ENCODE measurements around the gene DIP2C. TPM values are rescaled to one million over a fixed set of nuclear protein-coding genes. Genes with fewer than 3 reads are reported as not detected.

Gene DIP2C
- total RNA-seq, 1 experiment from 2014 or later, result 11.4 TPM

DNA sequence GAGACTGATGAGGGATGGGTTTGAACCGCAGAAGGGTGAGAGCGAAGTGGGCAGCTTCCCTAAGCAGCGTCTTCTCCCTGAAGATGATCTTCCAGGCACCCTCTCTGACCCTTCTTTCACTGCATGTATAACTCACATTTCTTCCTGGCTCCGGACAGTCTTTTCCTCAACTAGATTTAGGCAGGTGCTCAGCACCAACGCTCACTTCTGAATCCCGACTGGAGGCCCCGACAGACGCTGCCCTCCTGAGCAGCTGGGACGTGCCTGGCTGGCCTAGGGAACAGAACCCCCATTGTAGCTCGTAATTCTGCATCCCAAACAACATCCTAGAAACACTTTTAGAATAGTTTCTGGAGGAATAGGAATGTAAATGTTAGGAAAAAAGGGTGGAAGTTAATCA is 206.6 kb downstream of the DIP2C start:
- Histone ChIP-seq H3K36me3 (ENCODE audit: control insufficient read depth, insufficient read depth, low read length) (no peaks in the 10 kb centered on the region), H3K4me3 (ENCODE audit: low read depth, low read length) (no peak overlapping the region), H3K9me3 (no peaks in the 10 kb centered on the region), H3K4me1 (no peaks in the 10 kb centered on the region), H3K27me3 (replicated peaks; ENCODE audit: control insufficient read depth, insufficient read depth, low read length) (no peaks in the 10 kb centered on the region)
- Mint-ChIP-seq H3K36me3 (ENCODE audit: insufficient read depth, unreplicated experiment) (peaks cover 11% of the 10 kb centered on the region), H3K27me3 (ENCODE audit: insufficient read depth, unreplicated experiment) (no peaks in the 10 kb centered on the region), H3K4me3 (ENCODE audit: unreplicated experiment) (no peak overlapping the region), H3K27ac (ENCODE audit: unreplicated experiment) (no peak overlapping the region), H3K9me3 (ENCODE audit: unreplicated experiment) (peaks cover 12% of the 10 kb centered on the region), H3K4me1 (ENCODE audit: low read depth, unreplicated experiment) (no peaks in the 10 kb centered on the region)
- CTCF ChIA-PET, result no interaction called here
- TF ChIP-seq, protein P1, sequence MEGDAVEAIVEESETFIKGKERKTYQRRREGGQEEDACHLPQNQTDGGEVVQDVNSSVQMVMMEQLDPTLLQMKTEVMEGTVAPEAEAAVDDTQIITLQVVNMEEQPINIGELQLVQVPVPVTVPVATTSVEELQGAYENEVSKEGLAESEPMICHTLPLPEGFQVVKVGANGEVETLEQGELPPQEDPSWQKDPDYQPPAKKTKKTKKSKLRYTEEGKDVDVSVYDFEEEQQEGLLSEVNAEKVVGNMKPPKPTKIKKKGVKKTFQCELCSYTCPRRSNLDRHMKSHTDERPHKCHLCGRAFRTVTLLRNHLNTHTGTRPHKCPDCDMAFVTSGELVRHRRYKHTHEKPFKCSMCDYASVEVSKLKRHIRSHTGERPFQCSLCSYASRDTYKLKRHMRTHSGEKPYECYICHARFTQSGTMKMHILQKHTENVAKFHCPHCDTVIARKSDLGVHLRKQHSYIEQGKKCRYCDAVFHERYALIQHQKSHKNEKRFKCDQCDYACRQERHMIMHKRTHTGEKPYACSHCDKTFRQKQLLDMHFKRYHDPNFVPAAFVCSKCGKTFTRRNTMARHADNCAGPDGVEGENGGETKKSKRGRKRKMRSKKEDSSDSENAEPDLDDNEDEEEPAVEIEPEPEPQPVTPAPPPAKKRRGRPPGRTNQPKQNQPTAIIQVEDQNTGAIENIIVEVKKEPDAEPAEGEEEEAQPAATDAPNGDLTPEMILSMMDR (IDR thresholded peaks at IDR 0.05; ENCODE audit: insufficient read depth in 1 of 2, low read depth in 1 of 2, low read length in 1 of 2, severe bottlenecking in 1 of 2, unreplicated experiment in 1 of 2), result no peak
- no TSS peak for BruUV-seq (replicated peaks)
- intact Hi-C loops (cut with micrococcal nuclease; ENCODE audit: unreplicated experiment), result no loop called here
- DNase-seq, result no peak
- POLR2A ChIA-PET, result no interaction called here

DNA sequence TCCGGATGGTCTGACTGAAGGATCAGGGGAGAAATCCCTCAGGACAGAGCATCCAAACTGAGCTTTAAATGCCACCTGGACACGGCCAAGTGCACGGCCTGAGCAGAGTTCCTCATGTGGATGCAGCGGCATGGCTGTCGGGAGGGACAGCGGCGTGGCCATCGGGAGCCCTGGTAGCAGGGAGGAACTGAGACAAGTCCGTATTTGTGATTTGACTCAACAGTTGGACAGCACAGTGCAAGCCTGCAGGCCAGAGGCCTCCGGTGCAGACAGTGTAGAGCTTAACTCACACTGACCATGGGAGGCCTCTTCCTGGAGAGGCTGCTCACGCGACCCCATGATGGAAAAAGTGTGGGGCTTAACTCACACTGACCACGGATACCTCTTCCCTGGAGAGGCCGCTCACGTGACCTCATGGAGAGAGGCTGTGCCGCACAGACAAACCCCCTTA is 207.4 kb downstream of the DIP2C start:
- H3K4me1 ChIP-seq, result no peaks in the 10 kb centered on the region
- H3K27ac Mint-ChIP-seq (ENCODE audit: unreplicated experiment), result no peak overlapping the region
- TF ChIP-seq, protein P1 (IDR thresholded peaks at IDR 0.05; ENCODE audit: insufficient read depth in 1 of 2, low read depth in 1 of 2, low read length in 1 of 2, severe bottlenecking in 1 of 2, unreplicated experiment in 1 of 2), result no peak
- intact Hi-C loops (cut with micrococcal nuclease; ENCODE audit: unreplicated experiment), result no loop called here
- BruUV-seq (replicated peaks), result no TSS peak
- no peaks in the 10 kb centered on the region for H3K27me3 ChIP-seq (replicated peaks; ENCODE audit: control insufficient read depth, insufficient read depth, low read length)
- DNase-seq, result no peak
- no peak overlapping the region for H3K4me3 ChIP-seq (ENCODE audit: low read depth, low read length)
- H3K9me3 Mint-ChIP-seq (ENCODE audit: unreplicated experiment), result peaks cover 20% of the 10 kb centered on the region
- ChIA-PET CTCF (no interaction called here), POLR2A (no interaction called here)
- H3K36me3 Mint-ChIP-seq (ENCODE audit: insufficient read depth, unreplicated experiment), result peaks cover 18% of the 10 kb centered on the region
- H3K27me3 Mint-ChIP-seq (ENCODE audit: insufficient read depth, unreplicated experiment), result peaks cover 3% of the 10 kb centered on the region
- no peak overlapping the region for H3K4me3 Mint-ChIP-seq (ENCODE audit: unreplicated experiment)
- H3K4me1 Mint-ChIP-seq (ENCODE audit: low read depth, unreplicated experiment), result peaks cover 3% of the 10 kb centered on the region
- no peaks in the 10 kb centered on the region for H3K36me3 ChIP-seq (ENCODE audit: control insufficient read depth, insufficient read depth, low read length)
- no peaks in the 10 kb centered on the region for H3K9me3 ChIP-seq

DNA sequence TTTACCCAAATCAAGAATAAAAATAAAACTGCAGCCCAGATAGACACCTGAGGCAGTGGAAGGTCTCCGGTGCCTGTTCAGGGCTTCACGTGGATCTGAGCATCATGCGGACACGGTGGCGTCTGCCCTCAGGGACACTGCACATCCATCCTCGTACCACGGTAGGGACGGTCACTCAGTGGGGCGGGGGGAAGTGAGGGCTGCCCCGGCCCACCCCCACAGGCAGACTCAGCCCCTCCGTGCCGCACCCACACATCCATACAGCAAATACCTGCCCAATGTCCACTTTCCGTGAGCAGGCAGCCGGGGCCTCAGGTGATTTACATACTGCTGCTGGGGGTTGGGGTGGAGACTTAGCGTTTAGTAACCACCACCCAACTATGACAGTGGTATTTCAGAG is 207.8 kb downstream of the DIP2C start:
- Histone ChIP-seq H3K9me3 (no peaks in the 10 kb centered on the region), H3K4me1 (no peaks in the 10 kb centered on the region), H3K27me3 (replicated peaks; ENCODE audit: control insufficient read depth, insufficient read depth, low read length) (no peaks in the 10 kb centered on the region), H3K36me3 (ENCODE audit: control insufficient read depth, insufficient read depth, low read length) (no peaks in the 10 kb centered on the region), H3K4me3 (ENCODE audit: low read depth, low read length) (no peak overlapping the region)
- DNase-seq, result no peak
- Mint-ChIP-seq H3K9me3 (ENCODE audit: unreplicated experiment) (peaks cover 24% of the 10 kb centered on the region), H3K4me1 (ENCODE audit: low read depth, unreplicated experiment) (peaks cover 7% of the 10 kb centered on the region), H3K27ac (ENCODE audit: unreplicated experiment) (no peak overlapping the region), H3K27me3 (ENCODE audit: insufficient read depth, unreplicated experiment) (peaks cover 3% of the 10 kb centered on the region), H3K4me3 (ENCODE audit: unreplicated experiment) (no peak overlapping the region), H3K36me3 (ENCODE audit: insufficient read depth, unreplicated experiment) (peaks cover 22% of the 10 kb centered on the region)
- no TSS peak for BruUV-seq (replicated peaks)
- CTCF ChIA-PET, result no interaction called here
- POLR2A ChIA-PET, result no interaction called here
- TF ChIP-seq, protein P1 (IDR thresholded peaks at IDR 0.05; ENCODE audit: insufficient read depth in 1 of 2, low read depth in 1 of 2, low read length in 1 of 2, severe bottlenecking in 1 of 2, unreplicated experiment in 1 of 2), result no peak
- intact Hi-C loops (cut with micrococcal nuclease; ENCODE audit: unreplicated experiment), result no loop called here
